ENCODE results near the gene CCHCR1. TPM values are rescaled to one million over a fixed set of nuclear protein-coding genes. Genes with fewer than 3 reads are reported as not detected.

CCHCR1 gene
- total RNA-seq, 2 donors from 2014 or later, result 15.6 to 28.7 TPM

GRCh38 chr6:31125162-31125561, 32.4 kb downstream of the CCHCR1 start:
- DNase-seq, result peak in 2 of 4 donors; percentile 24 to 71
- intact Hi-C loops (cut with DNase I), result no loop called here
- peaks cover 39% of the 10 kb centered on the region for H3K4me1 ChIP-seq
- peak overlapping the region in 1 of 4 donors; percentile 55 for H3K27ac ChIP-seq
- no peaks in the 10 kb centered on the region for H3K36me3 ChIP-seq (replicated peaks in 1 of 2; ENCODE audit: insufficient read depth in 1 of 2, low read depth in 2 of 2)
- no peaks in the 10 kb centered on the region for H3K9me3 ChIP-seq
- TF ChIP-seq CTCF (IDR thresholded peaks at IDR 0.05) (no peak), POLR2A (IDR thresholded peaks at IDR 0.05) (no peak)
- no peaks in the 10 kb centered on the region for H3K27me3 ChIP-seq
- 61 to 68% methylated on average over 8 of the region's 8 CpGs for WGBS, 2 donors
- ATAC-seq, result no peak
- no peak overlapping the region for H3K4me3 ChIP-seq

DNA sequence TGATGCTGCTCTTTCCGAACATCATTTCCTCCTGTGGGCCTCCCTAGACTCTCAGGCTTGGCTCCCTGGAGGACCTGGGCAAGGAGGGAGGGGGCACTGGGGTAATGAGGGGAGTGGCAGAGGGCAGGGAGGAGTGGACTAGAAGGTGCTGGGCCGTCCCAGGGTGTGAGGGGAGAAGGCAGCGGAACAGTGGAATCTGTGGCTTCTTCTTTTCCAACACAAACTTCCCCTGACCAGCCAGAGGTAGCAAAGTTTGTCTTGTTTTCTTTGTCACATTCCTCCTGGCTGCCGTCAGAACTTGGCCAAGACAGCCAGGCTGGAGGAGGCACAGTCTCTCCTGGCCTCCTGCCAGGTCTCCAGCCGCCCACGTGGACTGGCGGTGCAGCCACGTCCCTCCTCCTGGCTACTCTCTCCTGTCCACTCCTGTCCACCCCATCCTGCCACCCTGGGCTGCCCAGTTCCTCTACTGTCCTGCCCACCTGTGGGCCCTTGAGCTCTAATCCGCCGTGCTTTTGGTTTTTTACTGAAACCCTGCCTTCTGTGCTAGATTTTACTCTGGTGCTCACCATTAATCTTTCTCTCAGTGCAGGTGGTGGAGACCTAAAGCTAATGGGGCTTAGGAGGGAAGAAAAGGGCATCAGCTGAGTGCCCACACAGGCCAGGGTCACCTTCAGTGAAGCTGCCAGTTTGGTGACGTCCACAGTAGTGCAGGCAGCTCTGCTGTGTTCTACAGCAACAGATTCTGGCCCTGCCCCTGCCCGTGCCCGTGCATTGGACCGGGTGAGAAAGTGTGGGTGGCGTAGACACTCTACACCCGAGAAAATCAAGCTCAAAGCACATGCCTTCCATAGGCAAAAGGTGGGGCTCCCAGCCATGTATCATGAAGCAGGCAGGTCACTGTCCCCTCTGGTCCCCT, 34.6 kb downstream of the CCHCR1 start:
- Histone ChIP-seq H3K4me3 (no peak overlapping the region), H3K36me3 (replicated peaks in 1 of 2; ENCODE audit: insufficient read depth in 1 of 2, low read depth in 2 of 2) (no peaks in the 10 kb centered on the region), H3K9me3 (no peaks in the 10 kb centered on the region), H3K27ac (peak overlapping the region in 1 of 4 donors; percentile 81), H3K4me1 (peaks cover 39% of the 10 kb centered on the region), H3K27me3 (no peaks in the 10 kb centered on the region)
- intact Hi-C loops (cut with DNase I), result no loop called here
- DNase-seq (peak; percentile 55 to 83 (median 75)), ATAC-seq (peak; percentile 81)
- TF ChIP-seq POLR2A (IDR thresholded peaks at IDR 0.05) (no peak), CTCF (IDR thresholded peaks at IDR 0.05) (no peak)
- 35 to 38% methylated on average over 16 of the region's 16 CpGs for WGBS, 2 donors

GRCh38 chr6:31121131-31121790, 36.3 kb downstream of the CCHCR1 start:
- H3K27ac ChIP-seq, result peak overlapping the region in 1 of 4 donors; percentile 9
- ATAC-seq (no peak), DNase-seq (no peak)
- TF ChIP-seq POLR2A (IDR thresholded peaks at IDR 0.05) (no peak), CTCF (IDR thresholded peaks at IDR 0.05) (no peak)
- no peaks in the 10 kb centered on the region for H3K36me3 ChIP-seq (replicated peaks in 1 of 2; ENCODE audit: insufficient read depth in 1 of 2, low read depth in 2 of 2)
- intact Hi-C loops (cut with DNase I), result no loop called here
- no peaks in the 10 kb centered on the region for H3K27me3 ChIP-seq
- 81 to 83% methylated on average over 9 to 10 of the region's 12 CpGs for WGBS, 2 donors
- no peaks in the 10 kb centered on the region for H3K9me3 ChIP-seq
- peaks cover 32% of the 10 kb centered on the region for H3K4me1 ChIP-seq
- H3K4me3 ChIP-seq, result no peak overlapping the region

DNA sequence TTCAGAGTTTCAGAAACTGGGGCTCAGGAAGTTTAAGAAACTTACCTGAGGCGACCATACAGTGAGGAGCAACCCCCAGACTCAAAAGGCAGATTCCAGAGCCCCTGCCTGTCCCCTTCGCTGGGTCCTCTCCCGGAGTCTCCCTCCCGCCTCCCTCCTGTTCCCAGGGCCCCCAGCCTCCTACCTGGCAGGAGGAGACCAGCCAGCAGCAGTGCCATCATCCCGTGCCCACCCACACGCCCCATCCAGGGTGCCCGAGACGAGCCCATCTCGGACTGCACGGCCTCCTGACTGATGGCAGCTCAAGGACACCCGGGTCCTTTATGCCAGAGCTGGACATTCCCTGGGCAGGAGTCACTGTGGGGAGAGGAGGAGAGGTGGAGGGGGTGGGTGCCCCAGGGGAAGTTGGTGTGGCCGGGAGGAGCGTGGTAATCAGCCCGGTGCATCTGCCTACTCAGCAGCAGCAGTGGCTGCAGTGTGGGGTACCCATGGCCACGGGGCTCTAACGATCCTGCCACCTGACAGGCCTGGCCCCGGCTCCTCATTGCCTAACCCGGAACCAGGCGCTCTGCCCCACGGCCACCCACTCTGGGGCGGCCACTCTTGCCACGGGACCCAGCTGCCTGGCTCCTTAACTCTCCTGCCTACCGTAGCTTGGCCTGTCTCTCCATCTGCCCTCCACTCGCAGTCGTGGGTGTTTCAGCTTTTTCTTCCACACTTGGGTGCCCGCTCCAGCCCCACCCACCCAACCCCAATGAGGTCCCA, 37.3 kb downstream of the CCHCR1 start, which contains the start of gene CDSN:
Gene CDSN, minus strand, starts transcription at position 296 of the 765 bp plus-strand sequence. Its CDS starts 27 bp downstream, at position 269.
- no peak within 1 kb of the TSS for H3K4me3 ChIP-seq
- intact Hi-C loops (cut with DNase I), result no loop called here
- DNase-seq (no peak), ATAC-seq (no peak)
- TF ChIP-seq POLR2A (IDR thresholded peaks at IDR 0.05) (no peak), CTCF (IDR thresholded peaks at IDR 0.05) (no peak)
- H3K27me3 ChIP-seq, result no peaks in the 10 kb centered on the region
- H3K36me3 ChIP-seq (replicated peaks in 1 of 2; ENCODE audit: insufficient read depth in 1 of 2, low read depth in 2 of 2), result no peaks in the 10 kb centered on the region
- peaks cover 23% of the 10 kb centered on the region for H3K4me1 ChIP-seq
- WGBS, 2 donors, result 69 to 82% methylated on average over 10 to 24 of the region's 26 CpGs
- H3K9me3 ChIP-seq, result no peaks in the 10 kb centered on the region
- H3K27ac ChIP-seq, result no peak within 1 kb of the TSS

Measured in body of pancreas (tissue), 4 donors.